Measurements from ENCODE around the gene NOP14.
"Not testable (repeated sequence)": the region's sequence is repeated elsewhere in the genome, so short reads cannot be mapped to it uniquely, and the experiment has no call there.

NOP14 gene

DNA sequence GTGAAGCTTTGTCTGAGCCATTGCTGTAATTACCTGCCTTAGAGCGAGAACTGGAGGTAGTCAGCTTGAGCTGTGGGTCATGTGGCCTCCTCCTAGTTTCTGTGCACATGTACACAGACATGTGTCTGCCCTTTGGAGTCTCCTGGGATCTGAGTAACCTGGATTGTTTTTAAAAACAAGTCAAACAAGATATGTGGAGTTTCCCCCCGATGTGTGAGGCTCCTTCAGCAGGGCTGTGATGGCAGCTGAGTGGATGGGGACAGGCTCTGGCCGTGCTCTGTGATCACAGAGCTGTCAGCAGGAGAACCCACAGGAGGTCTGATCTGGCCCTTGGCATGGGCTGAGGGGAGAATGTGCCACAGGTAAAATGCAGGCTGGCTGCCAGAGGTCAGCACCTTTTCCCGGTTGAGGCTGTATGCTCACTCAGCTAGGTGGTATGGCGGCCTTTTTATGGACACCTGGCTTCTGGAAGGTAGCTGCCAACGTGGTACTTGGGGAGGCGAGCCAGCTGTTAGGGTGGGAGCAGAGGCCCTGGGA, 38.4 kb downstream of the NOP14 start:
- no peak for DNase-seq
- in situ Hi-C loops (cut with MboI; ENCODE audit: low pct_unique_long_range_greater_than_20kb, low sequenced_read_pairs): no loop called here

- in situ Hi-C loops (cut with MboI; ENCODE audit: low pct_unique_long_range_greater_than_20kb, low sequenced_read_pairs): no loop called here
- DNase-seq: no peak
Measured at GRCh38 chr4:2924286-2924685, 38.9 kb downstream of the NOP14 start.

- no peak for DNase-seq
Measured at GRCh38 chr4:2923668-2924173, 39.5 kb downstream of the NOP14 start.

DNA sequence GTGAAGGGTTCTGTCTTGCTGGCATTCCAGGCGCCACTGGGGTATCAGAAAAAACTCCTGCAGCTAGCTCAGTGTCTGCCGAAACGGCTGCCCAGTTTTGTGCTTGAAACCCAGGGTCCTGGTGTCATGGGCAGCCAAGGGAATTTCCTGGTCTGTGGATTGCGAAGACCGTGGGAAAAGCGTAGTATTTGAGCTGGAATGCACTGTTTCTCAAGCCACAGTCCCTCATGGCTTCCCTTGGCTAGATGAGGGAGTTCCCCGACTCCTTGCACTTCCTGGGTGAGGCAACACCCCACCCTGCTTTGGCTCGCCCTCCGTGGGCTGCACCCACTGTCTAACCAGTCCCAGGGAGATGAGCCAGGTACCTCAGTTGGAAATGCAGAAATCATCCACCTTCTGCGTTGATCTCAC, 40.1 kb downstream of the NOP14 start:
- DNase-seq: no peak
- in situ Hi-C loops (cut with MboI; ENCODE audit: low pct_unique_long_range_greater_than_20kb, low sequenced_read_pairs): no loop called here

More at GRCh38 chr4:2923668-2924173, 39.5 kb downstream of the NOP14 start:
- in situ Hi-C loops (cut with MboI; ENCODE audit: low pct_unique_long_range_greater_than_20kb, low sequenced_read_pairs): no loop called here

GRCh38 chr4:2922453-2923101, 40.6 kb downstream of the NOP14 start:
- DNase-seq; in situ Hi-C loops (cut with MboI; ENCODE audit: low pct_unique_long_range_greater_than_20kb, low sequenced_read_pairs): not testable (repeated sequence)

DNA sequence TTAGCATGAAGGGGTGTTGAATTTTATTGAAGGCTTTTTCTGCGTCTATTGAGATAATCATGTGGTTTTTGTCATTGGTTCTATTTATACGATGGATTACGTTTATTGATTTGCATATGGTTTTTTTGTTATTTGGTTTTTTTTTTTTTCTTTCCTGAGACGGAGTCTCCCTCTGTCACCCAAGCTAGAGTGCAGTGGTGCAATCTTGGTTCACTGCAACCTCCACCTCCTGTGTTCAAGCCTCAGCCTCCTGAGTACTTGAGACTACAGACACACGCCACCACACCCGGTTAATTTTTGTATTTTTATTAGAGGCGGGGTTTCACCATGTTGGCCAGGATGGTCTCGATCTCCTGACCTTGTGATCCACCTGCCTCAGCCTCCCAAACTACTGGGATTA, 44.5 kb downstream of the NOP14 start:
- DNase-seq; in situ Hi-C loops (cut with MboI; ENCODE audit: low pct_unique_long_range_greater_than_20kb, low sequenced_read_pairs): not testable (repeated sequence)

GRCh38 chr4:2918300-2918699, 44.9 kb downstream of the NOP14 start:
- DNase-seq; in situ Hi-C loops (cut with MboI; ENCODE audit: low pct_unique_long_range_greater_than_20kb, low sequenced_read_pairs): not testable (repeated sequence)

DNA sequence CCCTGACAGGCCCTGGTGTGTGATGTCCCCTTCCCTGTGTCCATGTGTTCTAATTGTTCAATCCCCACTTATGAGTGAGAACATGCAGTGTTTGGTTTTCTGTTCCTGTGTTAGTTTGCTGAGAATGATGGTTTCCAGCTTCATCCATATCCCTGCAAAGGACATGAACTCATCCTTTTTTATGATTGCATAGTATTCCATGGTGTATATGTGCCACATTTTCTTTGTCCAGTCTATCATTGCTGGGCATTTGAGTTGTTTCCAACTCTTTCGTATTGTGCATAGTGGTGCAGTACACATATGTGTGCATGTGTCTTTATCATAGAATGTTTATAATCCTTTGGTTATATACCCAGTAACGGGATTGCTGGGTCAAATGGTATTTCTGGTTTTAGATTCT, 46.5 kb downstream of the NOP14 start:
- DNase-seq; in situ Hi-C loops (cut with MboI; ENCODE audit: low pct_unique_long_range_greater_than_20kb, low sequenced_read_pairs): not testable (repeated sequence)

DNA sequence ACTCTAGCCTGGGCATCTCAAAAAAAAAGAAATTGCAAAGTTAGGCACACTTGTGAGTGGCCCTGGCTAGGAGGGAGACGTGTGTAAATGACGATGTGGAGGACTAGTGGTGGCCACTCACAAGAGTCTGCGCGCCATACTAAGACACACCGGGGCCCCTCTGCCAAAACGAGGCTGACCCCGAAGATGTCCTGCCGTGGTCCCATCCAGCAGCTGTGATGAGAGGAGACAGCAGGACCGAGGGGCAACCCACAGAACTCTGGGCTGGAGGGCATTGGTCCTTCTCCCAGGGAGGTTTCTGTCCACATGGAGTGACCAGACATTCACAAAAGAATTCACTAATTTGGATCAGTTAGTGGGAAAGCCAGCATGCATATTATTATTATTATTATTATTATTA, 47.4 kb downstream of the NOP14 start:
- DNase-seq: no peak
- in situ Hi-C loops (cut with MboI; ENCODE audit: low pct_unique_long_range_greater_than_20kb, low sequenced_read_pairs): no loop called here

GRCh38 chr4:2914256-2915126, 48.7 kb downstream of the NOP14 start:
- no peak for DNase-seq
- in situ Hi-C loops (cut with MboI; ENCODE audit: low pct_unique_long_range_greater_than_20kb, low sequenced_read_pairs): no loop called here

GRCh38 chr4:2913168-2913567, 50.0 kb downstream of the NOP14 start:
- DNase-seq: no peak
- in situ Hi-C loops (cut with MboI; ENCODE audit: low pct_unique_long_range_greater_than_20kb, low sequenced_read_pairs): no loop called here

DNA sequence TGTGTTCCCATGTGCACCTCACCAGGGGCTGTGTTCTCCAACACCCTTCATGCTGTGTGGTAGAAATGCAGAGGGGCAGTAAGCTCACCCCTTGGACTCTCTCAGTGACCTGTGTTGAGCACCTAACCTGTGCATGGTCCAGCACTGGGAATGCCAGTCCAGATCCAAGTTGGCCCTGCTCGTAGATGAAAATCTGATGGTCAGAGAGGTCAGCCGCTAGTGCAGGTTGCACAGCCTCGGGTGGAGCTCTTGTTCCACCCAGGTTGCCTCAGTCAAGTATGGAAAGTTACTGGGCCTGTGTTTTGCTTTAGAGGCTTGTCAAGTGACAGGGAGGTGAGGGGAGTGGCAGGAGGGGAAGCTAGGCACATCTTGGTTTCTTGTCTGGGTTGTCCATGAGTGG, 51.3 kb downstream of the NOP14 start:
- no peak for DNase-seq
- in situ Hi-C loops (cut with MboI; ENCODE audit: low pct_unique_long_range_greater_than_20kb, low sequenced_read_pairs): no loop called here

DNA sequence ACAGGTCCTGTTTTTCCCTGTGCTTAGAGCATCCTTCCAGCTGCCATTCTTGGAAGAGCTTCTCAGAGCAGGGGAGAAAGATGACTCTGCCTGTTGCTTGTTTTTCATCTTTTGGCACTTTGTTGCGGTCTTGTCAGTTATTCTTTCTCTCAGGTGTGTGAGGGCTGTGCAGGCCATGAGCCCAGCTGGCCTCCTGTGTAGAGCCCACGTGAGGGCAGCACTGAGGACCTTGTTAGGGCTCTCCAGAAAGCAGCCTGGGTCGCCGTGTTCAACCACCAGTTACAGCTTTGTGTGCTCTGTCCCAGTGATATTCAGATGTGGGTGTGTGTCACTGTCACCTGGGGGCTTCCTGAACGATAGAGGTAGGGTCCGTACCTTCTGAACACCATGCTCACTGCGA, 52.8 kb downstream of the NOP14 start:
- DNase-seq: no peak
- in situ Hi-C loops (cut with MboI; ENCODE audit: low pct_unique_long_range_greater_than_20kb, low sequenced_read_pairs): no loop called here

- in situ Hi-C loops (cut with MboI; ENCODE audit: low pct_unique_long_range_greater_than_20kb, low sequenced_read_pairs): no loop called here
- no peak for DNase-seq
Measured at GRCh38 chr4:2909583-2909982, 53.6 kb downstream of the NOP14 start.

- in situ Hi-C loops (cut with MboI; ENCODE audit: low pct_unique_long_range_greater_than_20kb, low sequenced_read_pairs): no loop called here
- no peak for DNase-seq
Measured at GRCh38 chr4:2908686-2909085, 54.5 kb downstream of the NOP14 start.

- in situ Hi-C loops (cut with MboI; ENCODE audit: low pct_unique_long_range_greater_than_20kb, low sequenced_read_pairs): no loop called here
- no peak for DNase-seq
Measured at GRCh38 chr4:2907706-2908293, 55.4 kb downstream of the NOP14 start.

GRCh38 chr4:2907226-2907625, 56.0 kb downstream of the NOP14 start:
- no peak for DNase-seq
- in situ Hi-C loops (cut with MboI; ENCODE audit: low pct_unique_long_range_greater_than_20kb, low sequenced_read_pairs): no loop called here

- no peak for DNase-seq
- in situ Hi-C loops (cut with MboI; ENCODE audit: low pct_unique_long_range_greater_than_20kb, low sequenced_read_pairs): no loop called here
Measured at GRCh38 chr4:2906218-2906617, 57.0 kb downstream of the NOP14 start.

DNA sequence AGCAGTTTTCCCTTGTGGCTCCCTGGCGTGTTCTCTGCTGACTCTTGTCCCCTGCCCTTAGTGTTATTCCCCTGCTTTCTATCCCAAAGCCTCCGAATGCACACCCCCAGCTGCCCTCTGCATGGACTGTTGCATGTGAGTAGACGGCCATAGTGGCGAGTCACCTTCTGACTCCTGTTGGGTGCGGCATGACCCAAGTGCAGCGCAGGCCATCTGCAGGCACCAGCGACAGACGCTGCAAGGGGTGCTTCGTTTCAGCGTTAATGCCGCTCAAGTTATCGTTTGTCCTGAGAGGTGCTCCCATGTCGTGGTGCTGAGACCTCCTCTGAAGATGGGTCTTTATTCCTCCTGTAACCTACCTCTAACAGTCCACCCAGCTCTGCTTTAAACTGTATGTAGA, 57.7 kb downstream of the NOP14 start:
- in situ Hi-C loops (cut with MboI; ENCODE audit: low pct_unique_long_range_greater_than_20kb, low sequenced_read_pairs): no loop called here
- no peak for DNase-seq

GRCh38 chr4:2902126-2902525, 61.1 kb downstream of the NOP14 start:
- in situ Hi-C loops (cut with MboI; ENCODE audit: low pct_unique_long_range_greater_than_20kb, low sequenced_read_pairs): no loop called here
- no peak for DNase-seq
